22Rv1 (cell line): ENCODE data around the gene POC1A.
A peak's percentile ranks its signal among the peaks of the same experiment; 100 is the strongest.

Experiments used
- ZFX ChIP-seq: fragments of 450-650 bp; IDR thresholded peaks from 2 replicates; pipeline ENCODE4 v1.6.1; 2017; ENCODE audit warnings: antibody characterized with exemption, borderline replicate concordance
- TF ChIP-seq, protein P1 (sequence below): fragments of 450-650 bp; IDR thresholded peaks from 2 replicates; pipeline ENCODE4 v1.5.1; 2017; ENCODE audit warnings: mild to moderate bottlenecking

- TF ChIP-seq, protein P1, sequence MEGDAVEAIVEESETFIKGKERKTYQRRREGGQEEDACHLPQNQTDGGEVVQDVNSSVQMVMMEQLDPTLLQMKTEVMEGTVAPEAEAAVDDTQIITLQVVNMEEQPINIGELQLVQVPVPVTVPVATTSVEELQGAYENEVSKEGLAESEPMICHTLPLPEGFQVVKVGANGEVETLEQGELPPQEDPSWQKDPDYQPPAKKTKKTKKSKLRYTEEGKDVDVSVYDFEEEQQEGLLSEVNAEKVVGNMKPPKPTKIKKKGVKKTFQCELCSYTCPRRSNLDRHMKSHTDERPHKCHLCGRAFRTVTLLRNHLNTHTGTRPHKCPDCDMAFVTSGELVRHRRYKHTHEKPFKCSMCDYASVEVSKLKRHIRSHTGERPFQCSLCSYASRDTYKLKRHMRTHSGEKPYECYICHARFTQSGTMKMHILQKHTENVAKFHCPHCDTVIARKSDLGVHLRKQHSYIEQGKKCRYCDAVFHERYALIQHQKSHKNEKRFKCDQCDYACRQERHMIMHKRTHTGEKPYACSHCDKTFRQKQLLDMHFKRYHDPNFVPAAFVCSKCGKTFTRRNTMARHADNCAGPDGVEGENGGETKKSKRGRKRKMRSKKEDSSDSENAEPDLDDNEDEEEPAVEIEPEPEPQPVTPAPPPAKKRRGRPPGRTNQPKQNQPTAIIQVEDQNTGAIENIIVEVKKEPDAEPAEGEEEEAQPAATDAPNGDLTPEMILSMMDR, result peak; percentile 24; the same call in 1 of the 2 replicates
- no peak for TF ChIP-seq ZFX
These were observed 113.0 kb downstream of the POC1A start for GRCh38 chr3:52041118-52041731.
